Keratinocyte (primary cell): ENCODE data around the gene VPREB1.

ENCODE experiments used
- EZH2 ChIP-seq: IDR thresholded peaks from one replicate; pipeline ENCODE4 v1.6.1; 2012; ENCODE audit warnings: inconsistent platforms, mild to moderate bottlenecking, low read length, moderate library complexity
- TF ChIP-seq, protein P1 (sequence below), 3 experiments: IDR thresholded peaks in 1 of 3; conservative IDR thresholded peaks in 1 of 3; optimal IDR thresholded peaks in 1 of 3; 2 replicates in 2 of 3; 3 replicates in 1 of 3; pipeline versions ENCODE3 to v1.5.1; 2011; ENCODE audit warnings: low read length in 3 of 3, mild to moderate bottlenecking in 3 of 3, moderate library complexity in 2 of 3, control low read depth in 1 of 3, inconsistent platforms in 1 of 3; ENCODE audit not compliant: insufficient read depth in 2 of 3; ENCODE audit errors: extremely low read depth in 1 of 3

DNA sequence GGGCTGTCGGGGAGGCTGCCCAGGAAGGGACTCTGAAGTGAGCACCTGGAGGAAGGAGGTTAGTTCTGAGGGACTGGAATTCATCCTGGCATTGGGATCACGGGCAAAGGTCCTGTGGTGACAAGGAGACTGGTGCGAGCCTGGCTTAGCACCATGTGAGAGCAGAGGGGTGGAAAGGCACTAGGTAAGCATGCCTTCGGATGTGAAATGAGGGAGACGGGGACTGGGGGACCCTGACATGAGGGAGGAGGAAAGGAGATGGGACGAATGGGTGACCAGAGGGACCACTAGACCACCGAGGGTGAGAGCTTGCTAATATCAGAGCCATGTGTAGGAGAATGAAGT lies 3.1 kb upstream of the VPREB1 start:
- TF ChIP-seq, protein P1, sequence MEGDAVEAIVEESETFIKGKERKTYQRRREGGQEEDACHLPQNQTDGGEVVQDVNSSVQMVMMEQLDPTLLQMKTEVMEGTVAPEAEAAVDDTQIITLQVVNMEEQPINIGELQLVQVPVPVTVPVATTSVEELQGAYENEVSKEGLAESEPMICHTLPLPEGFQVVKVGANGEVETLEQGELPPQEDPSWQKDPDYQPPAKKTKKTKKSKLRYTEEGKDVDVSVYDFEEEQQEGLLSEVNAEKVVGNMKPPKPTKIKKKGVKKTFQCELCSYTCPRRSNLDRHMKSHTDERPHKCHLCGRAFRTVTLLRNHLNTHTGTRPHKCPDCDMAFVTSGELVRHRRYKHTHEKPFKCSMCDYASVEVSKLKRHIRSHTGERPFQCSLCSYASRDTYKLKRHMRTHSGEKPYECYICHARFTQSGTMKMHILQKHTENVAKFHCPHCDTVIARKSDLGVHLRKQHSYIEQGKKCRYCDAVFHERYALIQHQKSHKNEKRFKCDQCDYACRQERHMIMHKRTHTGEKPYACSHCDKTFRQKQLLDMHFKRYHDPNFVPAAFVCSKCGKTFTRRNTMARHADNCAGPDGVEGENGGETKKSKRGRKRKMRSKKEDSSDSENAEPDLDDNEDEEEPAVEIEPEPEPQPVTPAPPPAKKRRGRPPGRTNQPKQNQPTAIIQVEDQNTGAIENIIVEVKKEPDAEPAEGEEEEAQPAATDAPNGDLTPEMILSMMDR (optimal IDR thresholded peaks at IDR 0.05 in 1 of 3, IDR thresholded peaks at IDR 0.05 in 1 of 3, conservative IDR thresholded peaks at IDR 0.05 in 1 of 3; ENCODE audit: extremely low read depth in 1 of 3, insufficient read depth in 2 of 3, low read length in 3 of 3) = no peak
- no peak for TF ChIP-seq EZH2
